Caco-2 (cell line): Measurements from ENCODE around the gene ATP8B3. TPM values are rescaled to one million over a fixed set of nuclear protein-coding genes. Genes with fewer than 3 reads are reported as not detected.
"Not testable (repeated sequence)": the region's sequence is repeated elsewhere in the genome, so short reads cannot be mapped to it uniquely, and the experiment has no call there.

Experiments
- BruUV-seq: library from RNA; stranded (reverse); fragments of 400-500 nt; replicated peaks from 2 replicates; lab custom pipeline; 2021; lab: Mats Ljungman, UMichigan
- CTCF ChIA-PET: fragments of 300-600 bp; sonication (Branson Sonifier 250); formaldehyde crosslinking; loops from one replicate; lab custom pipeline; 2022; ENCODE audit warnings: antibody characterized with exemption; lab: Charles Lee
- POLR2A ChIA-PET: fragments of 300-600 bp; sonication (Branson Sonifier 250); formaldehyde crosslinking; loops from one replicate; lab custom pipeline; 2022; ENCODE audit warnings: antibody characterized with exemption; lab: Charles Lee
- DNase-seq, 2 experiments: peaks; one replicate each; pipeline versions ENCODE4 v3.0.0 to v3.0.0-alpha.2; 2020 to 2022
- H3K27me3 ChIP-seq: replicated peaks from 2 replicates; pipeline ENCODE4 v1.6.0; 2011; ENCODE audit warnings: low read length; ENCODE audit not compliant: control insufficient read depth, insufficient read depth
- H3K36me3 ChIP-seq: 2 replicates; pipeline ENCODE4 v1.5.1; 2011; ENCODE audit warnings: low read length; ENCODE audit not compliant: control insufficient read depth, insufficient read depth
- H3K4me1 ChIP-seq: fragments of 250-450 bp; sonication (Bioruptor Pico); 2 replicates; pipeline ENCODE4 v1.5.1; 2020; ENCODE audit warnings: mild to moderate bottlenecking
- H3K4me3 ChIP-seq: 2 replicates; pipeline ENCODE4 v1.5.1; 2011; ENCODE audit warnings: low read depth, mild to moderate bottlenecking, control low read depth, low read length
- H3K9me3 ChIP-seq: fragments of 250-450 bp; sonication (Bioruptor Pico); 2 replicates; pipeline ENCODE4 v1.5.1; 2020; ENCODE audit warnings: mild to moderate bottlenecking, moderate library complexity
- H3K27ac Mint-ChIP-seq: one replicate; pipeline ENCODE4 v1.8.0; 2022; ENCODE audit warnings: mixed read lengths; ENCODE audit not compliant: unreplicated experiment
- H3K27me3 Mint-ChIP-seq: one replicate; pipeline ENCODE4 v1.8.0; 2022; ENCODE audit warnings: mixed read lengths; ENCODE audit not compliant: insufficient read depth, unreplicated experiment
- H3K36me3 Mint-ChIP-seq: one replicate; pipeline ENCODE4 v1.8.0; 2022; ENCODE audit warnings: mild to moderate bottlenecking, mixed read lengths; ENCODE audit not compliant: insufficient read depth, unreplicated experiment
- H3K4me1 Mint-ChIP-seq: one replicate; pipeline ENCODE4 v1.8.0; 2022; ENCODE audit warnings: low read depth, mixed read lengths; ENCODE audit not compliant: unreplicated experiment
- H3K4me3 Mint-ChIP-seq: one replicate; pipeline ENCODE4 v1.8.0; 2022; ENCODE audit warnings: mild to moderate bottlenecking, moderate library complexity, mixed read lengths; ENCODE audit not compliant: unreplicated experiment
- H3K9me3 Mint-ChIP-seq: one replicate; pipeline ENCODE4 v1.8.0; 2022; ENCODE audit warnings: mixed read lengths; ENCODE audit not compliant: unreplicated experiment
- intact Hi-C: fragments of 100-400 bp; cut with micrococcal nuclease; formaldehyde crosslinking; loops from one replicate; pipeline ENCODE4 v1.10.0; 2022; ENCODE audit not compliant: unreplicated experiment
- total RNA-seq: library from RNA; stranded (reverse); gene quantifications from 2 replicates; pipeline ENCODE4 v1.2.3, GENCODE V29; 2022
- TF ChIP-seq, protein P1 (sequence below), 2 experiments: fragments of 200-600 bp in 1 of 2; IDR thresholded peaks; 1 replicate in 1 of 2; 2 replicates in 1 of 2; pipeline versions ENCODE4 v1.5.1 to v1.8.0; 2011 to 2022; ENCODE audit warnings: antibody characterized with exemption in 1 of 2, control low read depth in 1 of 2, inconsistent platforms in 1 of 2, low read depth in 1 of 2, low read length in 1 of 2, mild to moderate bottlenecking in 1 of 2, moderate library complexity in 1 of 2; ENCODE audit not compliant: insufficient read depth in 1 of 2, severe bottlenecking in 1 of 2, unreplicated experiment in 1 of 2

Gene ATP8B3
- total RNA-seq, 1 experiment from 2014 or later = 0.45 TPM

- ChIA-PET CTCF (no interaction called here), POLR2A (no interaction called here)
- Mint-ChIP-seq H3K9me3 (no peaks in the 10 kb centered on the region), H3K27me3 (peaks cover 43% of the 10 kb centered on the region), H3K4me1 (no peaks in the 10 kb centered on the region), H3K27ac (no peak overlapping the region), H3K4me3 (no peak overlapping the region), H3K36me3 (peaks cover 6% of the 10 kb centered on the region)
- DNase-seq = no peak
- TF ChIP-seq, protein P1, sequence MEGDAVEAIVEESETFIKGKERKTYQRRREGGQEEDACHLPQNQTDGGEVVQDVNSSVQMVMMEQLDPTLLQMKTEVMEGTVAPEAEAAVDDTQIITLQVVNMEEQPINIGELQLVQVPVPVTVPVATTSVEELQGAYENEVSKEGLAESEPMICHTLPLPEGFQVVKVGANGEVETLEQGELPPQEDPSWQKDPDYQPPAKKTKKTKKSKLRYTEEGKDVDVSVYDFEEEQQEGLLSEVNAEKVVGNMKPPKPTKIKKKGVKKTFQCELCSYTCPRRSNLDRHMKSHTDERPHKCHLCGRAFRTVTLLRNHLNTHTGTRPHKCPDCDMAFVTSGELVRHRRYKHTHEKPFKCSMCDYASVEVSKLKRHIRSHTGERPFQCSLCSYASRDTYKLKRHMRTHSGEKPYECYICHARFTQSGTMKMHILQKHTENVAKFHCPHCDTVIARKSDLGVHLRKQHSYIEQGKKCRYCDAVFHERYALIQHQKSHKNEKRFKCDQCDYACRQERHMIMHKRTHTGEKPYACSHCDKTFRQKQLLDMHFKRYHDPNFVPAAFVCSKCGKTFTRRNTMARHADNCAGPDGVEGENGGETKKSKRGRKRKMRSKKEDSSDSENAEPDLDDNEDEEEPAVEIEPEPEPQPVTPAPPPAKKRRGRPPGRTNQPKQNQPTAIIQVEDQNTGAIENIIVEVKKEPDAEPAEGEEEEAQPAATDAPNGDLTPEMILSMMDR (IDR thresholded peaks at IDR 0.05; ENCODE audit: insufficient read depth in 1 of 2, low read depth in 1 of 2, low read length in 1 of 2, severe bottlenecking in 1 of 2, unreplicated experiment in 1 of 2) = no peak
- Histone ChIP-seq H3K4me3 (no peak overlapping the region), H3K27me3 (peaks cover 2% of the 10 kb centered on the region; the same call in 1 of the 2 replicates), H3K36me3 (no peaks in the 10 kb centered on the region), H3K9me3 (no peaks in the 10 kb centered on the region), H3K4me1 (peaks cover 2% of the 10 kb centered on the region; the same call in 1 of the 2 replicates)
- BruUV-seq = no TSS peak
- intact Hi-C loops = no loop called here
Observed at GRCh38 chr19:1761528-1762242, 50.4 kb downstream of the ATP8B3 start.

GRCh38 chr19:1760786-1761527 is 51.1 kb downstream of the ATP8B3 start:
- H3K36me3 ChIP-seq, H3K4me3 ChIP-seq, H3K9me3 Mint-ChIP-seq, H3K36me3 Mint-ChIP-seq, H3K9me3 ChIP-seq, H3K4me1 ChIP-seq, H3K4me1 Mint-ChIP-seq, H3K27ac Mint-ChIP-seq, DNase-seq, H3K4me3 Mint-ChIP-seq, intact Hi-C loops, POLR2A ChIA-PET, BruUV-seq, H3K27me3 ChIP-seq: not testable (repeated sequence)
- H3K27me3 Mint-ChIP-seq = peaks cover 43% of the 10 kb centered on the region
- CTCF ChIA-PET = interaction anchor here (0.6 to 1.1 kb wide), 2 partner anchors 20 to 35 kb away, joined by 3 to 5 read pairs; no protein-coding TSS in a partner anchor

GRCh38 chr19:1760020-1760419 is 52.1 kb downstream of the ATP8B3 start:
- no peak for DNase-seq
- TF ChIP-seq, protein P1 (IDR thresholded peaks at IDR 0.05; ENCODE audit: insufficient read depth in 1 of 2, low read depth in 1 of 2, low read length in 1 of 2, severe bottlenecking in 1 of 2, unreplicated experiment in 1 of 2) = no peak
- H3K36me3 ChIP-seq = no peaks in the 10 kb centered on the region
- CTCF ChIA-PET = interaction anchor here (1.1 kb wide), 1 partner anchor 21 kb away, joined by 5 read pairs; no protein-coding TSS in a partner anchor
- peaks cover 6% of the 10 kb centered on the region for H3K36me3 Mint-ChIP-seq
- peaks cover 2% of the 10 kb centered on the region for H3K27me3 ChIP-seq
- peaks cover 7% of the 10 kb centered on the region for H3K4me1 Mint-ChIP-seq
- H3K9me3 ChIP-seq = no peaks in the 10 kb centered on the region
- POLR2A ChIA-PET = no interaction called here
- H3K27ac Mint-ChIP-seq = no peak overlapping the region
- intact Hi-C loops = no loop called here
- no peaks in the 10 kb centered on the region for H3K9me3 Mint-ChIP-seq
- BruUV-seq = no TSS peak
- H3K4me3 ChIP-seq = no peak overlapping the region
- H3K27me3 Mint-ChIP-seq = peaks cover 40% of the 10 kb centered on the region
- H3K4me1 ChIP-seq = peaks cover 2% of the 10 kb centered on the region; the same call in 1 of the 2 replicates
- no peak overlapping the region for H3K4me3 Mint-ChIP-seq
